K562 (cell line): ENCODE measurements around the gene NENF. TPM values are rescaled to one million over a fixed set of nuclear protein-coding genes. Genes with fewer than 3 reads are reported as not detected.

Experiments
- ARID1B ChIP-seq: fragments of 450-650 bp; IDR thresholded peaks from 2 replicates; pipeline ENCODE4 v1.6.1; 2016; ENCODE audit warnings: antibody characterized with exemption, mild to moderate bottlenecking, inconsistent platforms
- CBFA2T3 ChIP-seq: fragments of 450-650 bp; IDR thresholded peaks from 2 replicates; pipeline ENCODE4 v1.6.1; 2017
- FOXK1 ChIP-seq: sonication (generic); formaldehyde crosslinking; IDR thresholded peaks from 2 replicates; pipeline ENCODE4 v1.8.0; 2022; ENCODE audit warnings: missing genetic modification reagents, mild to moderate bottlenecking, borderline replicate concordance
- GATAD2B ChIP-seq: fragments of 450-650 bp; IDR thresholded peaks from 2 replicates; pipeline ENCODE4 v1.6.1; 2017; ENCODE audit warnings: mild to moderate bottlenecking, borderline replicate concordance
- HDAC2 ChIP-seq: fragments of 450-650 bp; IDR thresholded peaks from 2 replicates; pipeline ENCODE4 v1.6.1; 2016; ENCODE audit warnings: mild to moderate bottlenecking
- MAFF ChIP-seq: IDR thresholded peaks from 2 replicates; pipeline ENCODE4 v1.6.1; 2012; ENCODE audit warnings: low read length, improper control_type of control experiment
- NBN ChIP-seq: fragments of 450-650 bp; IDR thresholded peaks from 2 replicates; pipeline ENCODE4 v1.6.1; 2016; ENCODE audit warnings: low read depth, mild to moderate bottlenecking
- NFYB ChIP-seq: IDR thresholded peaks from 2 replicates; pipeline ENCODE4 v1.6.1; 2011; ENCODE audit warnings: mild to moderate bottlenecking, moderate library complexity; ENCODE audit not compliant: insufficient read length; ENCODE audit errors: extremely low read depth
- NR2C1 ChIP-seq, 2 experiments: fragments of 450-650 bp; IDR thresholded peaks; 2 replicates each; pipeline ENCODE4 v1.6.1; 2017; ENCODE audit warnings: mild to moderate bottlenecking in 2 of 2, antibody characterized with exemption in 1 of 2, inconsistent platforms in 1 of 2, missing compliant biosample characterization in 1 of 2, missing genetic modification characterization in 1 of 2
- ZNF197 ChIP-seq: fragments of 200-800 bp; sonication (Bioruptor generic); IDR thresholded peaks from 2 replicates; pipeline ENCODE4 v1.6.1; 2016; ENCODE audit warnings: low read depth, missing genetic modification characterization, missing compliant biosample characterization
- ZNF311 ChIP-seq: fragments of 250-450 bp; sonication (Bioruptor Pico); IDR thresholded peaks from 2 replicates; pipeline ENCODE4 v1.4.0; 2020; ENCODE audit warnings: mild to moderate bottlenecking, moderate library complexity
- ZNF384 ChIP-seq: IDR thresholded peaks from 2 replicates; pipeline ENCODE4 v1.6.1; 2012; ENCODE audit warnings: low read depth, low read length, improper control_type of control experiment
- polyA plus RNA-seq, 8 experiments: library from polyadenylated mRNA; depleted of rRNA in 4 of 8; stranded (reverse) in 5 of 8; unstranded in 3 of 8; fragments of >200 nt; fragmentation: Nextera tagmentation in 2 of 8; fragmentation: Illumina TruSeq in 1 of 8; extraction: Ambion mirVana in 2 of 8; extraction: Trizol in 1 of 8; gene quantifications; 2 replicates each; pipeline versions ENCODE4 v1.2.1 to v1.2.3, GENCODE V29; 2011 to 2014; ENCODE audit warnings: inconsistent platforms in 1 of 8, missing spikeins in 1 of 8
- total RNA-seq, 7 experiments: library from RNA; depleted of rRNA in 6 of 7; stranded (reverse); fragments of >200 nt in 6 of 7; fragmentation: Illumina TruSeq in 2 of 7; extraction: Trizol in 2 of 7; gene quantifications; 2 replicates each; pipeline versions ENCODE4 v1.2.1 to v1.2.3, GENCODE V29; 2011 to 2021; ENCODE audit warnings: low replicate concordance in 1 of 7
- TF ChIP-seq, protein P1 (sequence below): fragments of 200-800 bp; sonication (Bioruptor generic); IDR thresholded peaks from 2 replicates; pipeline ENCODE4 v1.6.1; 2016; ENCODE audit warnings: missing genetic modification characterization, missing compliant biosample characterization
- TF ChIP-seq, protein P2 (sequence below): sonication (generic); formaldehyde crosslinking; IDR thresholded peaks from 2 replicates; pipeline ENCODE4 v1.8.1; 2023; ENCODE audit warnings: mild to moderate bottlenecking, missing genetic modification reagents, moderate library complexity
- TF ChIP-seq, protein P3 (sequence below): fragments of 250-450 bp; sonication (Bioruptor Pico); IDR thresholded peaks from 2 replicates; pipeline ENCODE4 v1.8.0; 2022; ENCODE audit warnings: moderate library complexity, mild to moderate bottlenecking, inconsistent platforms
- TF ChIP-seq, protein P4 (sequence below): fragments of 250-450 bp; sonication (Bioruptor Pico); IDR thresholded peaks from 2 replicates; pipeline ENCODE4 v1.5.0; 2021
- TF ChIP-seq, protein P5 (sequence below): sonication (generic); formaldehyde crosslinking; IDR thresholded peaks from 2 replicates; pipeline ENCODE4 v1.8.0; 2022; ENCODE audit warnings: missing genetic modification reagents, mild to moderate bottlenecking, borderline replicate concordance
- TF ChIP-seq, protein P6 (sequence below): sonication (generic); formaldehyde crosslinking; IDR thresholded peaks from 2 replicates; pipeline ENCODE4 v1.8.1; 2022; ENCODE audit warnings: missing genetic modification reagents

Gene NENF
- total and polyA plus RNA-seq, 9 of the 15 experiments (the other 6 are each of a cell fraction or from before 2014, with no cell fraction given): 6.1 to 100 (median 72.8) TPM

DNA sequence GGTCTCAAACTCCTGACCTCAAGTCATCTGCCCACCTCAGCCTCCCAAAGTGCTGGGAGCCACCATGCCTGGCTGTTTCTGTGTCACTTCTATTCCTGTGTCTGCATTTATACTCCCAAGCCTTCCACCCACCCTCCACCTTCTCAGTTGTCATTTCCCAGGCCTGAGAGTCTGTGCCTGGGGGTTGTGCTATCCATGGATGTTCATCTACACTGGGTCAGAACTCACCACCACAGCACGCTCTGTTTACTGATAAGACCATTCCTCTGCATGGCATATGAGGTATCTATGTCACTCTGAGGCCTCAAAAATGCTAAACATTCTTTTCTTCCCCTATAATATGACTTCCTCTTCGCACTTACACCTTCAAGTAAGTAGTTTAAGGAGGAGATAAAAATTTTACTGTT is 6.1 kb downstream of the NENF start (continued):
- TF ChIP-seq, protein P1, sequence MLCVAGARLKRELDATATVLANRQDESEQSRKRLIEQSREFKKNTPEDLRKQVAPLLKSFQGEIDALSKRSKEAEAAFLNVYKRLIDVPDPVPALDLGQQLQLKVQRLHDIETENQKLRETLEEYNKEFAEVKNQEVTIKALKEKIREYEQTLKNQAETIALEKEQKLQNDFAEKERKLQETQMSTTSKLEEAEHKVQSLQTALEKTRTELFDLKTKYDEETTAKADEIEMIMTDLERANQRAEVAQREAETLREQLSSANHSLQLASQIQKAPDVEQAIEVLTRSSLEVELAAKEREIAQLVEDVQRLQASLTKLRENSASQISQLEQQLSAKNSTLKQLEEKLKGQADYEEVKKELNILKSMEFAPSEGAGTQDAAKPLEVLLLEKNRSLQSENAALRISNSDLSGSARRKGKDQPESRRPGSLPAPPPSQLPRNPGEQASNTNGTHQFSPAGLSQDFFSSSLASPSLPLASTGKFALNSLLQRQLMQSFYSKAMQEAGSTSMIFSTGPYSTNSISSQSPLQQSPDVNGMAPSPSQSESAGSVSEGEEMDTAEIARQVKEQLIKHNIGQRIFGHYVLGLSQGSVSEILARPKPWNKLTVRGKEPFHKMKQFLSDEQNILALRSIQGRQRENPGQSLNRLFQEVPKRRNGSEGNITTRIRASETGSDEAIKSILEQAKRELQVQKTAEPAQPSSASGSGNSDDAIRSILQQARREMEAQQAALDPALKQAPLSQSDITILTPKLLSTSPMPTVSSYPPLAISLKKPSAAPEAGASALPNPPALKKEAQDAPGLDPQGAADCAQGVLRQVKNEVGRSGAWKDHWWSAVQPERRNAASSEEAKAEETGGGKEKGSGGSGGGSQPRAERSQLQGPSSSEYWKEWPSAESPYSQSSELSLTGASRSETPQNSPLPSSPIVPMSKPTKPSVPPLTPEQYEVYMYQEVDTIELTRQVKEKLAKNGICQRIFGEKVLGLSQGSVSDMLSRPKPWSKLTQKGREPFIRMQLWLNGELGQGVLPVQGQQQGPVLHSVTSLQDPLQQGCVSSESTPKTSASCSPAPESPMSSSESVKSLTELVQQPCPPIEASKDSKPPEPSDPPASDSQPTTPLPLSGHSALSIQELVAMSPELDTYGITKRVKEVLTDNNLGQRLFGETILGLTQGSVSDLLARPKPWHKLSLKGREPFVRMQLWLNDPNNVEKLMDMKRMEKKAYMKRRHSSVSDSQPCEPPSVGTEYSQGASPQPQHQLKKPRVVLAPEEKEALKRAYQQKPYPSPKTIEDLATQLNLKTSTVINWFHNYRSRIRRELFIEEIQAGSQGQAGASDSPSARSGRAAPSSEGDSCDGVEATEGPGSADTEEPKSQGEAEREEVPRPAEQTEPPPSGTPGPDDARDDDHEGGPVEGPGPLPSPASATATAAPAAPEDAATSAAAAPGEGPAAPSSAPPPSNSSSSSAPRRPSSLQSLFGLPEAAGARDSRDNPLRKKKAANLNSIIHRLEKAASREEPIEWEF (CRISPR knock-in tag): no peak
- TF ChIP-seq ZNF311 (CRISPR knock-in tag) (no peak), HDAC2 (peak; percentile 22; the same call in 1 of the 2 replicates), ZNF384 (no peak), ARID1B (peak; percentile 75), ZNF197 (CRISPR knock-in tag) (no peak), NBN (peak; percentile 84; the same call in 1 of the 2 replicates), MAFF (no peak), NR2C1 (IDR thresholded peaks at IDR 0.05) (no peak), NR2C1 (tag; IDR thresholded peaks at IDR 0.05) (no peak), GATAD2B (no peak), NFYB (no peak), FOXK1 (CRISPR knock-in tag) (no peak), CBFA2T3 (peak; percentile 81)
- TF ChIP-seq, protein P2, sequence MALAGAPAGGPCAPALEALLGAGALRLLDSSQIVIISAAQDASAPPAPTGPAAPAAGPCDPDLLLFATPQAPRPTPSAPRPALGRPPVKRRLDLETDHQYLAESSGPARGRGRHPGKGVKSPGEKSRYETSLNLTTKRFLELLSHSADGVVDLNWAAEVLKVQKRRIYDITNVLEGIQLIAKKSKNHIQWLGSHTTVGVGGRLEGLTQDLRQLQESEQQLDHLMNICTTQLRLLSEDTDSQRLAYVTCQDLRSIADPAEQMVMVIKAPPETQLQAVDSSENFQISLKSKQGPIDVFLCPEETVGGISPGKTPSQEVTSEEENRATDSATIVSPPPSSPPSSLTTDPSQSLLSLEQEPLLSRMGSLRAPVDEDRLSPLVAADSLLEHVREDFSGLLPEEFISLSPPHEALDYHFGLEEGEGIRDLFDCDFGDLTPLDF (CRISPR knock-in tag): no peak
- TF ChIP-seq, protein P3, sequence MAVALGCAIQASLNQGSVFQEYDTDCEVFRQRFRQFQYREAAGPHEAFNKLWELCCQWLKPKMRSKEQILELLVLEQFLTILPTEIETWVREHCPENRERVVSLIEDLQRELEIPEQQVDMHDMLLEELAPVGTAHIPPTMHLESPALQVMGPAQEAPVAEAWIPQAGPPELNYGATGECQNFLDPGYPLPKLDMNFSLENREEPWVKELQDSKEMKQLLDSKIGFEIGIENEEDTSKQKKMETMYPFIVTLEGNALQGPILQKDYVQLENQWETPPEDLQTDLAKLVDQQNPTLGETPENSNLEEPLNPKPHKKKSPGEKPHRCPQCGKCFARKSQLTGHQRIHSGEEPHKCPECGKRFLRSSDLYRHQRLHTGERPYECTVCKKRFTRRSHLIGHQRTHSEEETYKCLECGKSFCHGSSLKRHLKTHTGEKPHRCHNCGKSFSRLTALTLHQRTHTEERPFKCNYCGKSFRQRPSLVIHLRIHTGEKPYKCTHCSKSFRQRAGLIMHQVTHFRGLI (CRISPR knock-in tag): no peak
- TF ChIP-seq, protein P4, sequence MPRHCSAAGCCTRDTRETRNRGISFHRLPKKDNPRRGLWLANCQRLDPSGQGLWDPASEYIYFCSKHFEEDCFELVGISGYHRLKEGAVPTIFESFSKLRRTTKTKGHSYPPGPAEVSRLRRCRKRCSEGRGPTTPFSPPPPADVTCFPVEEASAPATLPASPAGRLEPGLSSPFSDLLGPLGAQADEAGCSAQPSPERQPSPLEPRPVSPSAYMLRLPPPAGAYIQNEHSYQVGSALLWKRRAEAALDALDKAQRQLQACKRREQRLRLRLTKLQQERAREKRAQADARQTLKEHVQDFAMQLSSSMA (CRISPR knock-in tag): no peak
- TF ChIP-seq, protein P5, sequence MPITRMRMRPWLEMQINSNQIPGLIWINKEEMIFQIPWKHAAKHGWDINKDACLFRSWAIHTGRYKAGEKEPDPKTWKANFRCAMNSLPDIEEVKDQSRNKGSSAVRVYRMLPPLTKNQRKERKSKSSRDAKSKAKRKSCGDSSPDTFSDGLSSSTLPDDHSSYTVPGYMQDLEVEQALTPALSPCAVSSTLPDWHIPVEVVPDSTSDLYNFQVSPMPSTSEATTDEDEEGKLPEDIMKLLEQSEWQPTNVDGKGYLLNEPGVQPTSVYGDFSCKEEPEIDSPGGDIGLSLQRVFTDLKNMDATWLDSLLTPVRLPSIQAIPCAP: no peak
- TF ChIP-seq, protein P6, sequence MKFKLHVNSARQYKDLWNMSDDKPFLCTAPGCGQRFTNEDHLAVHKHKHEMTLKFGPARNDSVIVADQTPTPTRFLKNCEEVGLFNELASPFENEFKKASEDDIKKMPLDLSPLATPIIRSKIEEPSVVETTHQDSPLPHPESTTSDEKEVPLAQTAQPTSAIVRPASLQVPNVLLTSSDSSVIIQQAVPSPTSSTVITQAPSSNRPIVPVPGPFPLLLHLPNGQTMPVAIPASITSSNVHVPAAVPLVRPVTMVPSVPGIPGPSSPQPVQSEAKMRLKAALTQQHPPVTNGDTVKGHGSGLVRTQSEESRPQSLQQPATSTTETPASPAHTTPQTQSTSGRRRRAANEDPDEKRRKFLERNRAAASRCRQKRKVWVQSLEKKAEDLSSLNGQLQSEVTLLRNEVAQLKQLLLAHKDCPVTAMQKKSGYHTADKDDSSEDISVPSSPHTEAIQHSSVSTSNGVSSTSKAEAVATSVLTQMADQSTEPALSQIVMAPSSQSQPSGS (CRISPR knock-in tag): no peak
